H54 (cell line): ENCODE results near the gene SLC34A3.
A peak's percentile ranks its signal among the peaks of the same experiment; 100 is the strongest.

Experiments
- DNase-seq: peaks from one replicate; pipeline ENCODE4 v3.0.0; 2011; ENCODE audit warnings: low spot score, mixed read lengths; ENCODE audit not compliant: insufficient read length
- FAIRE-seq: peaks from 3 replicates; lab custom pipeline; 2011; peaks lifted over from hg19 to GRCh38; lab: Jason Lieb, UNC
- POLR2A ChIP-seq: IDR thresholded peaks from 2 replicates; pipeline ENCODE4 v1.6.1; 2011; ENCODE audit warnings: low read depth, mild to moderate bottlenecking, low read length

The SLC34A3 gene

DNA sequence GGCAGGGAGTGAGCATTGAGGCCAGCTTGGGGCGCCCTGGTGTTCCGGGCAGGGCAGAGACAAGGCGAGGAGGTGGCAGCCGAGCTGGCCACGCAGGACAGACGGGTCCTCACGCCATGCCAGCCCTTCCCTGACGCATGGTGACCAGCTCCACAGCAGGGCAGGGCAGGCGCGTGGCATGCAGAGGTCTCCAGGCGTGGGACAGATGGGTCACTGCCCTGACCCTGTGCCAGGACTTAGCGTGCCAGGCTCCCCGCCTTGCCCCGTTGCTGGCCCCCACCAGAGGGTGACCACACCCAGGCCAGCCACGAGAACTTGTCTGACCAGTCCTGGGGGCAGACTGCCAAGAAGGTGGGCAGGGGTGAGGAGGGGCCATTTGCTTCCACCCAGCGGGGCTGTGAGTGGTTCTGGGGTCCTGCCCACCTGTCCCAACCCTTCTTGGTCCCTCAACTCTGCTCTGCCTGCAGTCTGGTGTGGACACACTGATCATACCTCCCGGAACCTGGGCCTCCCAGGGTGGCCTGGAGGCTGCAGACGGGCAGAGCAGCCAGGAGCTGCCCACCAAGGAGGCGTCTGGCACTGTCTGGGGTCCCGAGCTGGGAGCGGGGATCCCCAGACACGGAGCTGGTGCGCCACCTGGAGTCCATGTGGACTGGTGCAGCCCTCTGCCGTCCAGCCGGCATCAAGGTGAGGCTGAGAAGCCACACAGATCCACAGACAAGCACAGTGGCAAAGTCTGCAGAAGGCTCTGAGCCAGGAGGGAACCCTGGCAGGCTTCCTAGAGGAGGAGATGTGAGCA lies 3.4 kb upstream of the SLC34A3 start, which contains the start of gene RNF224:
RNF224 (plus strand) TSS at position 449 of the 799 bp plus-strand sequence. CDS start 834 bp downstream, outside the sequence.
- peak; percentile 98 for DNase-seq
- no peak for TF ChIP-seq POLR2A
- FAIRE-seq = peak; percentile 80

DNA sequence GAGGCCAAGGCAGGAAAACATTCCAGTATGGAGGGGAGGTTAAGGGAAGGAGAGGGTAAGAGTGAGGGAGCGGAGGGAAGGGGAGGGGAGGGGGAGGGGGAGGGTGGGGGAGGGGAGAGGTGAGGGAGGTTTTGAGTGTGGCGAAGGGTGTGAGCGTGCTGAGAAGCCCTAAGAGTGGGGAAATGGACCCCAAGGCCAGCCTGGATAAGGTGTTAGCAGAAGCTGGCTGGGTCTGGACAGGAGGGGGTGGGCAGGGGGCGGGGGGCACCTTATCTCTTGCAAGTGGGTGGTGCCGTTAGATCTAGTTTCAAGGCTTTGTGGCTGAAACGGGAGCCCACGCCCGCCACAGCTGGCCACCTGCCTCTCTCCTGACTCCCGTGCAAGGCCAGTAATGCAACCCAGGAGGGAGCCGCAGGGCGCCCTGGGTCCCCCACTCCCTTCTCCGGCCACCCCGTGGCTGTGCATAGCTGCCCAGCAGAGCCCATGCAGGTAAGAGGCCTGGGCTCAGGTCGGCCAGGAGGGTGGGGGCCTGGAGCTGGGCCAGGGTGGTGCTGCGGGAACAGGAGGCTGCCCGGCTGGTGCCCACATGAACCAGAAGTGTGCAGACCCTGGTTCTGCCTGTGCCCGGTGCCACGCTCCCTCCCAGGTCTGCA lies 2.7 kb upstream of the SLC34A3 start:
- DNase-seq (no peak), FAIRE-seq (no peak)
- no peak for TF ChIP-seq POLR2A

DNA sequence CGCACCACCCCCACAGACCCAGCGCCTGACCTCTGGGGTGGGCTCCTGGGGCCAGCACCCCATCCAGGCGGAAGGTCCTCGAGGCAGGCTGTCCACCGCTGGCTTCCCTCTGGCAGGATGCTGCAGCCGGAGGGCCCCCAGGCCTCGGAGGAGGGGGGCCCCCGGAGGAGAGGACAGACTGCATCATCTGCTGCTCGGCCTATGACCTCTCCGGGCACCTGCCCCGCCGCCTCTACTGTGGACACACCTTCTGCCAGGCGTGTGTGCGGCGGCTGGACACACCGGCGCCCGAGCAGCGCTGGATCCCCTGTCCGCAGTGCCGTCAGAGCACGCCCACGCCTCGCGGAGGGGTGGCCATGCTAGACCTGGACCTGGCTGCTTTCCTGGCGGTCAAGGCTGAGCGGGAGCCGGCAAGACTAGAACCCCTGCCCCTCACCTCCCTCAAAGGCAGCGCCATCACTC lies 2.2 kb upstream of the SLC34A3 start:
- DNase-seq (no peak), FAIRE-seq (no peak)
- no peak for TF ChIP-seq POLR2A

DNA sequence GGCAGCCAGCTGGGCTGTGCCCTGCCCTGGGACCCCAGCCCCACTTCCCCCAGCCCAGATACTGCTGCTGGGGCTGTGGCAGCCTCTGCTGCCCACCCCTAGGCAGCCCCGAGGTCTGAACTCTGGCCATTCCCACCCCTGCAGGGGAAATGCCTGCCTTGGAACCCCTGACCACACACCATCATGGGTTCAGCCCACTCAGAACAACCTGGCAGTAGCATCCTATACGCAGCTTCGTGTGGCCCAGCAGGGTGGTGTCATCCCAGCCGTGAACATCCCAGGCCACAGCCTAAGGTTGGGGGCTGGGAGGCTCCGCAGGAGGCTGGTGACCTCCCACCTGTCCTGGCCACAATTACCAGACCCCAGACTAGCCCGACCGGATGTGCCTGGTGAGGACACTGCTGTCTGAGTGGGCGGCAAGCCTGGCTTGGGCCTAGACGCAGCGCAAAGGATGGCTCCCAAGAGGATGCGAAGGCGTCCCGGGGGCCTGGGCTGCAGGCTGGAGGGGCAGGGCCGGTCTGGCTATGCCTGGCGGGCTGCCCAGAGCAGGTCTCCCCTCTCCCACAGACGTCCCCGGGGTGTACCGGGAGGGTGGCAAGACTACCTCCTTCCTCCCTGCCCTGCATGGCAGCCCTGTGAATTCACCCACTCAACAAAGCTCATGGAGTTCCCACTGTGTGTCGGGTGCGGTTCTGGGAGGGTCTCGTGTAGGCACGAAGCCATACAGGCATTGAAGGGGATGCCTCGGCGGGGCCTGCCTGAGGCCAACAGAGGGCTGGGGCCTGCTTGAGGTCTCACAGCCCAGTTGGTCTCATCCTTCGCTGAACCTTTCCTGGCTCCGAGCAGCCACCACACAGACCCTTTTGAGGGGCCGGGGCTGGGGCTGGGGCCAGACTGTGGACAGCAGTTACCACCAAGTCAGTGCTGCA lies 1.5 kb upstream of the SLC34A3 start:
- 0 out of 2 replicates have a peak, but pooled peaks have one; percentile 15 for TF ChIP-seq POLR2A
- no peak for FAIRE-seq

DNA sequence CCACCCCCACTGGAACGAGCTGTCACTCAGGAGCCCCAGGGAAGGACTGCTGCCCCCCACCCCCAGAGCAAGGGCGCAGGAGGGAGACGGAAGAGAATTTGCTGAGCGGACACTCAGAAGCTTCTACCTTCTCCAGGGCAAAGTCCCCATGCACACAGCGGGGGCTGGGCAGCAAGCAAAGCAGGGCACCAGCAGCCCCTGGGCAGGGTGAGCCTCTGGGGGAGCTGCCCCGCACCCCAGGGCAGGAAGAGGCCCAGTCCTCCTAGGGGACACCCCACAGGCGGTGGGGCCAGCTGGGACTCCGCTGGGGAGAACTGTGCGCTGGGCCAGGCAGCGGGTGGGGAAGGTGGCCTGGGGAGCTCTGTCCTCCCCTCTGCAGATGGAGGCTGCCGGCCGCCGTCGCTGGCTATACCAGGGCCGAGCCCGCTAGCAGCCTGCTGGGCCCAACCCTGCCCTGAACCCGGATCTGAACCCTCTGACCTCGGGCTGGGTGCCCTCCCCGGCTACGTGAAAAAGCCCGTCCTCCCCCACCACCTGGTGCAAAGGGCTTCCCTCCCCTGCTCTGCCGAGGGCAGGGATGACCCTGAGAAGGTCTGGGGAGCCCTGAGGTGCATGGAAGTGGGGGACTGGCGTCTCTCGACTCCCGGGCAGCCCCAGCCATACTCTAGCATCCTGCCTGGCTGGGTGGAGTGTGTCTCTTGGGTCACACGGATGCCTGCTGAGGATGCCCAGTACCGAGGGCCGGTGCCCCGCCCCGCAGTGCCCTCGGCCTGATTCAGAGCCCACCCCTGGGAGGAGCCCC lies 597 bp upstream of the SLC34A3 start:
- no peak for TF ChIP-seq POLR2A
- FAIRE-seq = no peak

More for the DNA sequence above, 1.5 kb upstream of the SLC34A3 start:
- DNase-seq = no peak

DNA sequence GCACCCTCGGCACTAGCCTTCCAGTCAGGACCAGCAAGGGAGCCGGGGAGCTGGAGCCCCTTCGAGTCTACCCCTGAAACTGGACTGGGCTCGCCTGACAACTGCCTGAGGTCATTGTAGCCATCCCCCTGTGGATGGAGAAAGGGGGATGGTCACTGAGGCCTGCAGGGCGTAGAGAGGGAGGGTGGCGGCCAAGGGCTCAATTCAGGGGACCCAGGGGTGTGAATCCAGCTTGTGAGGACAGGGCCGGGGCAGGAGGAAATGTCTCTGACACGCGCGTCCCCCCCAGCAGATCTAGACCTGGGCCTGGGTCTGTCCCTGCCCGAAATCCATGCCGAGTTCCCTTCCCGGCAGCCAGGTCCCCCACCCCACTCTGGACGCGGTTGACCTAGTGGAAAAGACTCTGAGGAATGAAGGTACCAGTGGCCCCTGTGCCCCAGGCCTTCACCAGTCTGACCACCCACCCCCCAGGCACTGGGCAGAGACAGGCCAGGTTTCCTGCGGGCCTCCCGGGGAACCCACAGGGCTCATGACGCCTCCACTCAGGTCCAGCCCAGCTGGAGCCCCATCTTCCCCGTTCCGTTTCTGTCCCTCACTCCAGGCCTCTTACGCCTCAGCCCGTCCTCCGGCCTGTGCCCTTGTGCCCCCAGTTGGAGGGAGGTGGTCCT lies 805 bp downstream of the SLC34A3 start:
- FAIRE-seq (no peak), DNase-seq (no peak)
- no peak for TF ChIP-seq POLR2A

More for the DNA sequence above, 597 bp upstream of the SLC34A3 start:
- DNase-seq = peak; percentile 69

DNA sequence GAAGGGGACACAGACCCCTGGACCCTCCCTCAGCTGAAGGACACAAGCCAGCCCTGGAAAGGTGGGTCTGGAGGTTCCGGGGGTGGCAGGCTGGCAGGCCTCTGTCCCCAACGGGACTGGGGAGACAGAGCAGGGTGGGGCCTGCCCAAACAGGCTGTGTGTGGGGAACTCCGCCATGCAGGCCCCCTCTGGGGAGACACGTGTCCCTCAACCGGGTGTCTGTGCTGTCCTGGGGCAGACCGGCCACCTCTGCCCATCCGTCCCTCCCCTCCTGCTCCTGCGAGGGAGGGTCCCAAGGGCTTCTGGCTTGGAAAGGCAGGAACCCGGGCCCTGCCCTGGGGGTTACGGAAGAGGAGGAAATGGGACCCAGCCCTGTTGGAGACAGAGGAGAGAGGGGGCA lies 1.4 kb downstream of the SLC34A3 start:
- no peak for FAIRE-seq
- TF ChIP-seq POLR2A = no peak
- DNase-seq = no peak

DNA sequence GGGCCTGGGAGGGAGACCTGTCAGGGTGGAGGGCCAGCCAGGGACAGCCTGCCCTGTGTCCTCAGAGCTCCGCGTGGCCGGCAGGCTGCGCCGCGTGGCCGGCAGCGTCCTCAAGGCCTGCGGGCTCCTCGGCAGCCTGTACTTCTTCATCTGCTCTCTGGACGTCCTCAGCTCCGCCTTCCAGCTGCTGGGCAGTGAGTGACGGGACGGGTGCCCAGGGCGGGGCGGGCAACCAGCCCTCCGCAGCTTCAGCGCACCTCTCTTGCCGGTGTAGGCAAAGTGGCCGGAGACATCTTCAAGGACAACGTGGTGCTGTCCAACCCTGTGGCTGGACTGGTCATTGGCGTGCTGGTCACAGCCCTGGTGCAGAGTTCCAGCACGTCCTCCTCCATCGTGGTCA lies 1.8 kb downstream of the SLC34A3 start:
- no peak for TF ChIP-seq POLR2A
- no peak for FAIRE-seq
- DNase-seq = no peak

DNA sequence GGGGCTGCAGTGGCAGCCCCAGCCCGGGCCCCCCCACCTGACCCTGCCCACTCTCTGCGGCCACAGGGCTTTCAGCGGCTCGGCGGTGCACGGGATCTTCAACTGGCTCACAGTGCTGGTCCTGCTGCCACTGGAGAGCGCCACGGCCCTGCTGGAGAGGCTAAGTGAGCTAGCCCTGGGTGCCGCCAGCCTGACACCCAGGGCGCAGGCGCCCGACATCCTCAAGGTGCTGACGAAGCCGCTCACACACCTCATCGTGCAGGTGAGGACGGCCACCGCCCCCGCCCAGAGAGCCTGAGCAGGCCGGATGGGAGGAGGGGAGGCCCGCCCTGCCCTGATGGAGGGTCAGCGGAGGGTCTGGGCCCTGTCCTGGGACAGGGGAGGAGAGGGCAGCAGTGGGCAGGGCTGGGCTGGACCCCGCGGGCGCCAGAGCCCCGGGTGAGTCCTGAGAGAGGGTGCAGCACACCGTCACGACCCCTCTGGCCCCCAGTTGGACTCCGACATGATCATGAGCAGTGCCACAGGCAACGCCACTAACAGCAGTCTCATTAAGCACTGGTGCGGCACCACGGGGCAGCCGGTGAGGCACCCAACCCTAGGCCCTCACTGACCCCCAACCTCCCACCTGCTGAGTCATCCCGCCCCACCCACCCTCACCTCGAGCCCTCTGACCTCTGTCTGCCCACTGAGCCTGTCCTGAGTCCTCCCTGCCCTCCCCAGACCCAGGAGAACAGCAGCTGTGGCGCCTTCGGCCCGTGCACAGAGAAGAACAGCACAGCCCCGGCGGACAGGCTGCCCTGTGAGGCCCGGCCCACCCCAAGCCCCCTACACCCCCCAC lies 2.7 kb downstream of the SLC34A3 start:
- DNase-seq (no peak), FAIRE-seq (no peak)
- no peak for TF ChIP-seq POLR2A

DNA sequence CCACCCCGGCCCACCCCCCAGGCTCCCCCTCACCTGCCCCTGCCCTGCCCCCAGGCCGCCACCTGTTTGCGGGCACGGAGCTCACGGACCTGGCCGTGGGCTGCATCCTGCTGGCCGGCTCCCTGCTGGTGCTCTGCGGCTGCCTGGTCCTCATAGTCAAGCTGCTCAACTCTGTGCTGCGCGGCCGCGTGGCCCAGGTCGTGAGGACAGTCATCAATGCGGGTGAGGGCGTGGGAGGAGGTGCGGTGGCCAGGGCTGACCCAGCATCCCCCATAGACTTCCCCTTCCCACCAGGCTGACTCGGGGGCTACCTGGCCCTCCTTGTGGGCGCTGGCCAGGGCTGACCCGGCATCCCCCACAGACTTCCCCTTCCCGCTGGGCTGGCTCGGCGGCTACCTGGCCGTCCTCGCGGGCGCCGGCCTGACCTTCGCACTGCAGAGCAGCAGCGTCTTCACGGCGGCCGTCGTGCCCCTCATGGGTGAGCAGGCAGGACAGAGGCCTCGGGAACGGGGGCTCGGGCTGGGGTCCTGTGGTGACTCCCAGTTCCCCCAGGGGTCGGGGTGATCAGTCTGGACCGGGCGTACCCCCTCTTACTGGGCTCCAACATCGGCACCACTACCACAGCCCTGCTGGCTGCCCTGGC lies 3.5 kb downstream of the SLC34A3 start:
- FAIRE-seq = no peak

More for the DNA sequence above, 3.5 kb downstream of the SLC34A3 start:
- no peak for DNase-seq
- TF ChIP-seq POLR2A = no peak
